Kidney (tissue), 14 donors: Measurements from ENCODE around the gene IL1B. TPM values are rescaled to one million over a fixed set of nuclear protein-coding genes. Genes with fewer than 3 reads are reported as not detected.

Experiments
- DNase-seq, 5 donors: peaks; one replicate each; pipeline ENCODE4 v3.0.0-alpha.2; 2013 to 2020
- FAIRE-seq: peaks from 2 replicates; lab custom pipeline; 2012; peaks lifted over from hg19 to GRCh38; lab: Jason Lieb, UNC
- H3K27ac ChIP-seq, 2 donors: one replicate each; pipeline ENCODE4 v1.7.0; 2013; ENCODE audit warnings: low read depth in 2 of 2, low read length in 2 of 2, inconsistent platforms in 1 of 2
- H3K27me3 ChIP-seq: one replicate; pipeline ENCODE4 v1.7.1; 2013; ENCODE audit warnings: low read length, inconsistent platforms; ENCODE audit not compliant: control insufficient read depth, insufficient read depth
- H3K36me3 ChIP-seq, 3 donors: one replicate each; pipeline versions ENCODE4 v1.7.0 to v1.7.1; 2013; ENCODE audit warnings: low read length in 3 of 3, control low read depth in 1 of 3, inconsistent platforms in 1 of 3; ENCODE audit not compliant: insufficient read depth in 3 of 3, control insufficient read depth in 2 of 3
- H3K4me1 ChIP-seq, 3 donors: one replicate each; pipeline versions ENCODE4 v1.7.0 to v1.7.1; 2013; ENCODE audit warnings: low read length in 3 of 3, inconsistent platforms in 1 of 3, low read depth in 1 of 3; ENCODE audit not compliant: control insufficient read depth in 2 of 3, insufficient read depth in 2 of 3
- H3K4me3 ChIP-seq, 3 donors: one replicate each; pipeline versions ENCODE4 v1.7.0 to v1.8.1; 2013; ENCODE audit warnings: low read length in 3 of 3, control low read depth in 1 of 3, inconsistent platforms in 1 of 3
- H3K9ac ChIP-seq, 3 donors: one replicate each; pipeline versions ENCODE4 v1.7.0 to v1.7.1; 2013; ENCODE audit warnings: low read length in 3 of 3, control low read depth in 1 of 3, inconsistent platforms in 1 of 3
- H3K9me3 ChIP-seq, 3 donors: one replicate each; pipeline versions ENCODE4 v1.7.0 to v1.7.1; 2013; ENCODE audit warnings: low read length in 3 of 3, control low read depth in 1 of 3, inconsistent platforms in 1 of 3; ENCODE audit not compliant: control insufficient read depth in 2 of 3, insufficient read depth in 1 of 3
- intact Hi-C: fragments of 100-400 bp; cut with DNase I; formaldehyde crosslinking; loops from one replicate; pipeline ENCODE4 v1.11.1; 2022
- polyA plus RNA-seq: library from polyadenylated mRNA; stranded (reverse); fragments of 350-450 nt; fragmentation: Illumina TruSeq; extraction: RNeasy Lipid Tissue Mini Kit (QIAGEN cat#74804); gene quantifications from one replicate; pipeline ENCODE4 v1.2.3, GENCODE V29; 2014; ENCODE audit warnings: low read depth, low replicate concordance; ENCODE audit not compliant: insufficient read depth
- total RNA-seq: library from RNA; stranded (reverse); fragmentation: NEBNext Ultra II Directional; extraction: Animal tissue kit (Norgen Biotek cat#: 25700); gene quantifications from one replicate; pipeline ENCODE4 v1.2.1, GENCODE V29; 2021
- TF ChIP-seq, protein P1 (sequence below): IDR thresholded peaks from 3 replicates; pipeline ENCODE4 v1.5.1; 2012; ENCODE audit warnings: mild to moderate bottlenecking, moderate library complexity, borderline replicate concordance; ENCODE audit not compliant: insufficient read depth; ENCODE audit errors: extremely low read depth
- donor health status: control.
- donor health status: control.
- donor health status: control.
- donor health status: control.
- donor health status: control.
- donor health status: DM: yes; HTN: yes; CAD: no.
- donor health status: Normal renal cell carcinoma (clear cell type).

Gene IL1B
- total and polyA plus RNA-seq, 2 donors from 2014 or later, result 0.56 to 2.9 TPM

DNA sequence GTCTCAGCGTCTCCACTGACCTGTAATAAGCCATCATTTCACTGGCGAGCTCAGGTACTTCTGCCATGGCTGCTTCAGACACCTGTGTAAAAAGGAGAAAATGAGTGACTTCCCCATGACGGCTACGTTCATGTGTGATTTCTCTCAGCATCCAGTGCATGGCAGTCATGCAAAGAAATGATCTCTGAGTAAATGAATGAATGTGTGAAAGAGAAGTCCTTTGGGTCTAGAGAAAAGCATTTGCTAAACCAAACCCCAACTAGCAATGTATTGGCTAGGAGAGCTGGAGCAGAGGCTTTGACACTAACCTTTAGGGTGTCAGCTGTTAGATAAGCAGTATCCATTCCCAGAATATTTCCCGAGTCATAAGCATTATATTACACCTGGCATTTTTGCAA lies 417 bp downstream of the IL1B start:
- Histone ChIP-seq H3K4me3 (no peak overlapping the region), H3K9me3 (no peaks in the 10 kb centered on the region), H3K27me3 (no peaks in the 10 kb centered on the region), H3K27ac (no peak overlapping the region), H3K4me1 (peaks cover 0 to 14% (median 6%) of the 10 kb centered on the region in 3 donors), H3K36me3 (no peaks in the 10 kb centered on the region), H3K9ac (no peak overlapping the region)
- intact Hi-C loops, result no loop called here
- DNase-seq (no peak), FAIRE-seq (no peak)
- TF ChIP-seq, protein P1, sequence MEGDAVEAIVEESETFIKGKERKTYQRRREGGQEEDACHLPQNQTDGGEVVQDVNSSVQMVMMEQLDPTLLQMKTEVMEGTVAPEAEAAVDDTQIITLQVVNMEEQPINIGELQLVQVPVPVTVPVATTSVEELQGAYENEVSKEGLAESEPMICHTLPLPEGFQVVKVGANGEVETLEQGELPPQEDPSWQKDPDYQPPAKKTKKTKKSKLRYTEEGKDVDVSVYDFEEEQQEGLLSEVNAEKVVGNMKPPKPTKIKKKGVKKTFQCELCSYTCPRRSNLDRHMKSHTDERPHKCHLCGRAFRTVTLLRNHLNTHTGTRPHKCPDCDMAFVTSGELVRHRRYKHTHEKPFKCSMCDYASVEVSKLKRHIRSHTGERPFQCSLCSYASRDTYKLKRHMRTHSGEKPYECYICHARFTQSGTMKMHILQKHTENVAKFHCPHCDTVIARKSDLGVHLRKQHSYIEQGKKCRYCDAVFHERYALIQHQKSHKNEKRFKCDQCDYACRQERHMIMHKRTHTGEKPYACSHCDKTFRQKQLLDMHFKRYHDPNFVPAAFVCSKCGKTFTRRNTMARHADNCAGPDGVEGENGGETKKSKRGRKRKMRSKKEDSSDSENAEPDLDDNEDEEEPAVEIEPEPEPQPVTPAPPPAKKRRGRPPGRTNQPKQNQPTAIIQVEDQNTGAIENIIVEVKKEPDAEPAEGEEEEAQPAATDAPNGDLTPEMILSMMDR, result no peak

DNA sequence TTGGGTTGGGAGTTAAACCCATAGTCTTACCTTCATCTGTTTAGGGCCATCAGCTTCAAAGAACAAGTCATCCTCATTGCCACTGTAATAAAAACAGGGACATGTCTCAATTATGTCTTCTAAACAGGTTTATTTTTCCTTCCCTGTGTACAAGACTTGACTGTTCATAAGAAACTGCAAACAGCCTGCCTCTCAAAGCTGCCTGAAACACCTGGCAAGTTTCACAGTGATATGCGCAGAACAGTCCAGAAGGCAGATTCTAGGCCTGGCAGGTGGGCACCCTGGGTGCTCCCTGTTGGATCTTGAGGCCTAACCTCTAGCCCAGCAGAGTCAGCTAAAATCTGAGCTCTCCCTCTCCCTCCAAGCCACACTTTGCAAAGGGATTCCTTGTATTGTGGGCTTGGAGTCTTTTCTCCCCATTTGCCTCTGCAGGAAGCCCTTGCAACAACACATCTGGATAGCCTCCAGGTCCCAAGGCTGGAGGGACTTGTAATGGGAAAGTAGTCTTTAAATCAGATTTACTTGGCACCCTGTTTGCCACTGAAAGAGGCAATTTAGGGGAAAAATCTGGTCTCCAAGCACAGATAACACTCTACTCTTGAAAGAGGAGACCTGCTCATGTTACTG lies 930 bp downstream of the IL1B start:
- Histone ChIP-seq H3K27ac (no peak overlapping the region), H3K4me1 (peaks cover 0 to 14% (median 6%) of the 10 kb centered on the region in 3 donors), H3K36me3 (no peaks in the 10 kb centered on the region), H3K9ac (no peak overlapping the region), H3K4me3 (no peak overlapping the region), H3K9me3 (no peaks in the 10 kb centered on the region), H3K27me3 (no peaks in the 10 kb centered on the region)
- TF ChIP-seq, protein P1, result no peak
- DNase-seq, result no peak
- no peak for FAIRE-seq
- intact Hi-C loops, result no loop called here

DNA sequence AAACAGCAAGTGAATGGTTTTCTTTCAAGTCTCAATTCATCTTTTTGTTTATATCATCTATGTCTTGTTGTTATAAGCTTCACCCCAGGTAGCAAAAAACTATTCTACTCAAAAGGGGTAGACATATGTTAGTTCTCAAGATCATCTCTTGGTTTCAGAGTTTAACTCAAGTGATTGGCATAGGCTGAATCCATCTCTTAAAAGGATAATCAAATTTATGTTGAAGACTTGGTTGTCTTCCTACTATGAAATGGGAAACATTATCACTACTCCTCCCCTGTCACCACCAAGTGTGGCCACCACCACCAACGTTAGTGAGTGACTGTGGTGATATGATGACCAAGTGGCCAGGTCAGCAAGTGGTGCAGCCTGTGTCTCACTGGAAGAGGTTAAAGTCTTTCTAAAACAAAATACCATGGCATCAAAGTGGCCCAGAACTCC lies 1.5 kb downstream of the IL1B start:
- TF ChIP-seq, protein P1, result no peak
- Histone ChIP-seq H3K27ac (no peak overlapping the region), H3K4me3 (no peak overlapping the region), H3K4me1 (peaks cover 0 to 14% (median 6%) of the 10 kb centered on the region in 3 donors), H3K27me3 (no peaks in the 10 kb centered on the region), H3K36me3 (no peaks in the 10 kb centered on the region), H3K9me3 (no peaks in the 10 kb centered on the region), H3K9ac (no peak overlapping the region)
- no peak for DNase-seq
- intact Hi-C loops, result no loop called here
- no peak for FAIRE-seq
